Measurements from ENCODE around the gene REG1B.

DNA sequence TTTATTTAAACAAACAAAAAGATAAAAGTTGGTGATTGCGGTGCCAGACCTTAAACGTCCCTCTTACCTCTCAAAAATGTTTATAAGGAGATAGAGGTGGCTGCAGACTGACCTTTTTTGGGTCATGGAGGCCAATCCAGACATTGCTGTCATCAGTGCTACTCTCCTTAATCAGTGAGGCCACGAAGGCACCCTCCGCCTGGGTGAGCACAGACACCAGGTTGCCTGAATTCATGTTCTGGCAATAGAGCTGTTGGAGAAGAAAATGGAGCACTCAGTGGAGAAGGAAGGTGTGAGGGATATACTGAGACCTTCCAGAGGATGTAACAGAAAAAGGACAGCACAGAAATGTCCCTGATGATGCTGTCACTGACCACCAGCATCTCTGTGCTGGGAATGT is 1.5 kb downstream of the REG1B start:
- TF ChIP-seq, protein P1, sequence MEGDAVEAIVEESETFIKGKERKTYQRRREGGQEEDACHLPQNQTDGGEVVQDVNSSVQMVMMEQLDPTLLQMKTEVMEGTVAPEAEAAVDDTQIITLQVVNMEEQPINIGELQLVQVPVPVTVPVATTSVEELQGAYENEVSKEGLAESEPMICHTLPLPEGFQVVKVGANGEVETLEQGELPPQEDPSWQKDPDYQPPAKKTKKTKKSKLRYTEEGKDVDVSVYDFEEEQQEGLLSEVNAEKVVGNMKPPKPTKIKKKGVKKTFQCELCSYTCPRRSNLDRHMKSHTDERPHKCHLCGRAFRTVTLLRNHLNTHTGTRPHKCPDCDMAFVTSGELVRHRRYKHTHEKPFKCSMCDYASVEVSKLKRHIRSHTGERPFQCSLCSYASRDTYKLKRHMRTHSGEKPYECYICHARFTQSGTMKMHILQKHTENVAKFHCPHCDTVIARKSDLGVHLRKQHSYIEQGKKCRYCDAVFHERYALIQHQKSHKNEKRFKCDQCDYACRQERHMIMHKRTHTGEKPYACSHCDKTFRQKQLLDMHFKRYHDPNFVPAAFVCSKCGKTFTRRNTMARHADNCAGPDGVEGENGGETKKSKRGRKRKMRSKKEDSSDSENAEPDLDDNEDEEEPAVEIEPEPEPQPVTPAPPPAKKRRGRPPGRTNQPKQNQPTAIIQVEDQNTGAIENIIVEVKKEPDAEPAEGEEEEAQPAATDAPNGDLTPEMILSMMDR (conservative IDR thresholded peaks at IDR 0.05; ENCODE audit: low read depth, low read length), result no peak
- TF ChIP-seq CEBPB (IDR thresholded peaks at IDR 0.05; ENCODE audit: low read depth, low read length) (no peak), RAD21 (IDR thresholded peaks at IDR 0.05; ENCODE audit: low read length) (no peak), POLR2A (IDR thresholded peaks at IDR 0.05; ENCODE audit: low read depth, low read length) (no peak), RFX5 (IDR thresholded peaks at IDR 0.05; ENCODE audit: low read depth, low read length) (no peak), MAZ (IDR thresholded peaks at IDR 0.05; ENCODE audit: borderline replicate concordance, low read depth, low read length) (no peak), RCOR1 (IDR thresholded peaks at IDR 0.05; ENCODE audit: insufficient replicate concordance, low read length) (no peak), FOS (IDR thresholded peaks at IDR 0.05; ENCODE audit: low read depth, low read length) (no peak), CHD1 (IDR thresholded peaks at IDR 0.05; ENCODE audit: low read depth, low read length) (no peak), SMC3 (IDR thresholded peaks at IDR 0.05; ENCODE audit: low read depth, low read length) (no peak), MXI1 (IDR thresholded peaks at IDR 0.05; ENCODE audit: borderline replicate concordance, low read depth, low read length) (no peak), BHLHE40 (IDR thresholded peaks at IDR 0.05; ENCODE audit: low read depth, low read length) (no peak)
- TF ChIP-seq, protein P2, sequence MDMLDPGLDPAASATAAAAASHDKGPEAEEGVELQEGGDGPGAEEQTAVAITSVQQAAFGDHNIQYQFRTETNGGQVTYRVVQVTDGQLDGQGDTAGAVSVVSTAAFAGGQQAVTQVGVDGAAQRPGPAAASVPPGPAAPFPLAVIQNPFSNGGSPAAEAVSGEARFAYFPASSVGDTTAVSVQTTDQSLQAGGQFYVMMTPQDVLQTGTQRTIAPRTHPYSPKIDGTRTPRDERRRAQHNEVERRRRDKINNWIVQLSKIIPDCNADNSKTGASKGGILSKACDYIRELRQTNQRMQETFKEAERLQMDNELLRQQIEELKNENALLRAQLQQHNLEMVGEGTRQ (IDR thresholded peaks at IDR 0.05; ENCODE audit: low read depth, low read length), result no peak
- TF ChIP-seq, protein P3, sequence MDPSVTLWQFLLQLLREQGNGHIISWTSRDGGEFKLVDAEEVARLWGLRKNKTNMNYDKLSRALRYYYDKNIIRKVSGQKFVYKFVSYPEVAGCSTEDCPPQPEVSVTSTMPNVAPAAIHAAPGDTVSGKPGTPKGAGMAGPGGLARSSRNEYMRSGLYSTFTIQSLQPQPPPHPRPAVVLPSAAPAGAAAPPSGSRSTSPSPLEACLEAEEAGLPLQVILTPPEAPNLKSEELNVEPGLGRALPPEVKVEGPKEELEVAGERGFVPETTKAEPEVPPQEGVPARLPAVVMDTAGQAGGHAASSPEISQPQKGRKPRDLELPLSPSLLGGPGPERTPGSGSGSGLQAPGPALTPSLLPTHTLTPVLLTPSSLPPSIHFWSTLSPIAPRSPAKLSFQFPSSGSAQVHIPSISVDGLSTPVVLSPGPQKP (IDR thresholded peaks at IDR 0.05; ENCODE audit: borderline replicate concordance, low read depth, low read length), result no peak
